ENCODE results near the gene LIN37. TPM values are rescaled to one million over a fixed set of nuclear protein-coding genes. Genes with fewer than 3 reads are reported as not detected.

LIN37 gene
- total and polyA plus RNA-seq, 2 of the 13 experiments (the other 11 are each of a cell fraction or from before 2014, with no cell fraction given), result 6.3 to 8.7 TPM

- 0 out of 2 replicates have a peak, but pooled peaks have one; percentile 11 for TF ChIP-seq ZSCAN12 (CRISPR knock-in tag; IDR thresholded peaks at IDR 0.05)
- TF ChIP-seq SP5 (CRISPR knock-in tag; IDR thresholded peaks at IDR 0.05; ENCODE audit: borderline replicate concordance, low read depth), result no peak
- TF ChIP-seq ZBTB14 (CRISPR knock-in tag; IDR thresholded peaks at IDR 0.05), result 0 out of 2 replicates have a peak, but pooled peaks have one; percentile 17
- TF ChIP-seq MAFG (CRISPR knock-in tag; IDR thresholded peaks at IDR 0.05), result 0 out of 2 replicates have a peak, but pooled peaks have one; percentile 39
- TF ChIP-seq DNMT1 (CRISPR knock-in tag; IDR thresholded peaks at IDR 0.05), result no peak
- no peak; the same call in none of the 2 replicates for TF ChIP-seq NKX3-1 (CRISPR knock-in tag; IDR thresholded peaks at IDR 0.05)
- peak; percentile 88 for TF ChIP-seq UBTF (CRISPR knock-in tag; IDR thresholded peaks at IDR 0.05)
- no peak for TF ChIP-seq ATAD3A (CRISPR knock-in tag; IDR thresholded peaks at IDR 0.05)
- peak; percentile 30; the same call in 1 of the 2 replicates for TF ChIP-seq ELF1 (CRISPR knock-in tag; IDR thresholded peaks at IDR 0.05)
- no peak for TF ChIP-seq RCOR2 (CRISPR knock-in tag; IDR thresholded peaks at IDR 0.05)
- no peak for TF ChIP-seq TARDBP (CRISPR knock-in tag; IDR thresholded peaks at IDR 0.05)
- 0 out of 2 replicates have a peak, but pooled peaks have one; percentile 24 for TF ChIP-seq GZF1 (CRISPR knock-in tag; IDR thresholded peaks at IDR 0.05)
- TF ChIP-seq DPF2 (CRISPR knock-in tag; IDR thresholded peaks at IDR 0.05; ENCODE audit: borderline replicate concordance, low read depth), result no peak
- TF ChIP-seq POLR2G (IDR thresholded peaks at IDR 0.05; ENCODE audit: low read depth, low read length), result peak; percentile 66
- no peak for TF ChIP-seq GFI1 (CRISPR knock-in tag; IDR thresholded peaks at IDR 0.05; ENCODE audit: borderline replicate concordance)
- TF ChIP-seq PRDM15 (CRISPR knock-in tag; IDR thresholded peaks at IDR 0.05), result 0 out of 2 replicates have a peak, but pooled peaks have one; percentile 48
- TF ChIP-seq TFDP2 (CRISPR knock-in tag; IDR thresholded peaks at IDR 0.05), result peak; percentile 91
- peak; percentile 64 for TF ChIP-seq MED8 (CRISPR knock-in tag; IDR thresholded peaks at IDR 0.05; ENCODE audit: insufficient replicate concordance)
- no peak for TF ChIP-seq PBX2 (CRISPR knock-in tag; IDR thresholded peaks at IDR 0.05)
- 0 out of 2 replicates have a peak, but pooled peaks have one; percentile 13 for TF ChIP-seq HNRNPL (IDR thresholded peaks at IDR 0.05; ENCODE audit: low read depth, low read length)
Measured at GRCh38 chr19:35715981-35716800, 32.2 kb upstream of the LIN37 start (continued).
